Parathyroid adenoma (tissue), 2 donors: ENCODE measurements around the gene PTS.

Experiments used
- H2AFZ ChIP-seq: fragments of 300-600 bp; sonication (generic); one replicate; pipeline ENCODE4 v1.7.0; 2017; ENCODE audit warnings: antibody characterized with exemption, mild to moderate bottlenecking
- H3K27ac ChIP-seq: fragments of 300-600 bp; sonication (generic); one replicate; pipeline ENCODE4 v1.7.0; 2017
- H3K27me3 ChIP-seq: fragments of 300-600 bp; sonication (generic); one replicate; pipeline ENCODE4 v1.7.0; 2017; ENCODE audit warnings: low read length; ENCODE audit not compliant: control insufficient read depth, insufficient read depth
- H3K36me3 ChIP-seq: fragments of 300-600 bp; sonication (generic); one replicate; pipeline ENCODE4 v1.7.0; 2017; ENCODE audit warnings: low read length; ENCODE audit not compliant: control insufficient read depth, insufficient read depth
- H3K4me1 ChIP-seq: fragments of 300-600 bp; sonication (generic); one replicate; pipeline ENCODE4 v1.7.0; 2017; ENCODE audit warnings: control low read depth
- H3K4me2 ChIP-seq: fragments of 300-600 bp; sonication (generic); one replicate; pipeline ENCODE4 v1.7.0; 2017; ENCODE audit warnings: low read length
- H3K4me3 ChIP-seq: fragments of 300-600 bp; sonication (generic); one replicate; pipeline ENCODE4 v1.7.0; 2017; ENCODE audit warnings: low read depth, low read length
- H3K79me2 ChIP-seq: fragments of 300-600 bp; sonication (generic); one replicate; pipeline ENCODE4 v1.7.0; 2017; ENCODE audit warnings: control low read depth
- H3K9ac ChIP-seq: fragments of 300-600 bp; sonication (generic); one replicate; pipeline ENCODE4 v1.7.0; 2017; ENCODE audit warnings: mild to moderate bottlenecking
- H3K9me3 ChIP-seq: fragments of 300-600 bp; sonication (generic); one replicate; pipeline ENCODE4 v1.7.0; 2017; ENCODE audit warnings: low read length; ENCODE audit not compliant: control insufficient read depth
- CTCF ChIP-seq: fragments of 300-600 bp; sonication (generic); IDR thresholded peaks from one replicate; pipeline ENCODE4 v1.7.0; 2017; ENCODE audit warnings: antibody characterized with exemption, mild to moderate bottlenecking
- donor health status: primary hyperparathyroidism.

Gene PTS

DNA sequence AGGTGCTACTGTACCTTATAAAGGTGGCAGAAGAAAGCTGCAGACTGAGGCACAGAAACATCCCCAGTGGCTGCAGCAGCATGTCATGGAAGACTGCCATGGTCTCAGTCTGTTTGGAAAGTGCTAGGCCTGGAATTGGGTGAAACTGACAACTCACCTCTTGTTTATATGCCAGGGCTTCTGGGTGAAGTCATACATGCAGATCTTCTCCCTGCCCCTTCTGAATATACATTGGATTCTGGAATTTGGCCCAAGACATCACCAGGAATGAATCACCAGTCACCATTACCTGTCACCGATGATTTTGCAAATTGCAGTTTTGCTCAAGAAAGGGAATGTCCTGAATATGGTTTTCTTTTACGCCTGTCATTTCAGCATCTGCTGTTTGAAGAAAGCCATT lies 34.3 kb downstream of the PTS start, which contains the start of gene PLET1:
TSS of gene PLET1 (minus strand) at position 371 of the 400 bp plus-strand sequence. CDS start at position 100, 271 bp downstream.
- no peak within 1 kb of the TSS for H3K4me3 ChIP-seq
- no peak for TF ChIP-seq CTCF
- no peaks in the 10 kb centered on the region for H3K9me3 ChIP-seq

GRCh38 chr11:112265659-112266409 lies 39.6 kb downstream of the PTS start:
- Histone ChIP-seq H2AFZ (no peak overlapping the region), H3K9ac (no peak overlapping the region), H3K4me3 (no peak overlapping the region), H3K4me1 (no peaks in the 10 kb centered on the region), H3K27ac (no peak overlapping the region), H3K9me3 (no peaks in the 10 kb centered on the region), H3K4me2 (no peak overlapping the region), H3K27me3 (no peaks in the 10 kb centered on the region), H3K79me2 (no peaks in the 10 kb centered on the region), H3K36me3 (no peaks in the 10 kb centered on the region)
- no peak for TF ChIP-seq CTCF

More for the DNA sequence above, 34.3 kb downstream of the PTS start, which contains the start of gene PLET1:
- no peaks in the 10 kb centered on the region for H3K79me2 ChIP-seq
- H3K36me3 ChIP-seq, result no peaks in the 10 kb centered on the region
- H2AFZ ChIP-seq, result no peak within 1 kb of the TSS
- no peaks in the 10 kb centered on the region for H3K27me3 ChIP-seq
- H3K4me2 ChIP-seq, result no peak within 1 kb of the TSS
- no peak within 1 kb of the TSS for H3K9ac ChIP-seq
- no peaks in the 10 kb centered on the region for H3K4me1 ChIP-seq
- no peak within 1 kb of the TSS for H3K27ac ChIP-seq

DNA sequence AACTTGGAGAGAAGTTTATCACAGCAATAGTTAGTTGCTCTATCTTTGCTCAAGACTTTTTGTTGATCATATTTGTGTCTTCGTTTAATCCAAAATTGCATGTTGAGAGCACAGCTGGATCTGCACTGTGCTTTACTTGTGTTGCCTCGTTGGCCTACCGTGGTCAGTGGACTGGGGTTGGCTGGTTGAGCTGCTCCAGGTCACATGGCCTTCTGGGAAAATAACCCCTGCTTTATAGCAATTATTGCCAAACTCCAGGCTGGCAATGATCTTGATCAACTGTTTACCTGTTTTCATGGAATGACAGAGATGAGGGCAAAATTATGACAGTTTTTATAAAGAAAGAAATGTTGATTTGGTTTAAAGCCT lies 40.2 kb downstream of the PTS start:
- Histone ChIP-seq H3K4me2 (no peak overlapping the region), H3K36me3 (no peaks in the 10 kb centered on the region), H3K9me3 (no peaks in the 10 kb centered on the region), H3K79me2 (no peaks in the 10 kb centered on the region), H3K4me3 (no peak overlapping the region), H2AFZ (no peak overlapping the region), H3K9ac (no peak overlapping the region), H3K27me3 (no peaks in the 10 kb centered on the region), H3K27ac (no peak overlapping the region), H3K4me1 (no peaks in the 10 kb centered on the region)
- TF ChIP-seq CTCF, result no peak

- no peak overlapping the region for H2AFZ ChIP-seq
- TF ChIP-seq CTCF, result no peak
- H3K79me2 ChIP-seq, result no peaks in the 10 kb centered on the region
- H3K27ac ChIP-seq, result no peak overlapping the region
- no peak overlapping the region for H3K4me2 ChIP-seq
- H3K9me3 ChIP-seq, result no peaks in the 10 kb centered on the region
- H3K36me3 ChIP-seq, result no peaks in the 10 kb centered on the region
- no peaks in the 10 kb centered on the region for H3K27me3 ChIP-seq
- H3K9ac ChIP-seq, result no peak overlapping the region
- H3K4me1 ChIP-seq, result no peaks in the 10 kb centered on the region
- H3K4me3 ChIP-seq, result no peak overlapping the region
Observed at GRCh38 chr11:112267188-112267591, 41.0 kb downstream of the PTS start.

GRCh38 chr11:112268406-112268805 lies 42.2 kb downstream of the PTS start:
- no peaks in the 10 kb centered on the region for H3K27me3 ChIP-seq
- H2AFZ ChIP-seq, result no peak overlapping the region
- no peaks in the 10 kb centered on the region for H3K4me1 ChIP-seq
- H3K36me3 ChIP-seq, result no peaks in the 10 kb centered on the region
- no peaks in the 10 kb centered on the region for H3K79me2 ChIP-seq
- H3K9me3 ChIP-seq, result no peaks in the 10 kb centered on the region
- no peak for TF ChIP-seq CTCF
- no peak overlapping the region for H3K4me2 ChIP-seq
- no peak overlapping the region for H3K27ac ChIP-seq
- no peak overlapping the region for H3K4me3 ChIP-seq
- H3K9ac ChIP-seq, result no peak overlapping the region
